GM12878 (cell line): ENCODE measurements around the gene ATG9B. TPM values are rescaled to one million over a fixed set of nuclear protein-coding genes. Genes with fewer than 3 reads are reported as not detected.

Experiments used
- ATAC-seq: fragments of 200-7000 bp; cut with Tn5 transposase; 3 replicates; pipeline ENCODE4 v1.9.1; 2020; ENCODE audit warnings: mild to moderate bottlenecking, moderate library complexity
- BruUV-seq: library from RNA; stranded (reverse); fragments of 400-500 nt; replicated peaks from 2 replicates; lab custom pipeline; 2021; lab: Mats Ljungman, UMichigan
- CTCF ChIA-PET: fragments of 300-600 bp; sonication (Branson Sonifier 250); formaldehyde crosslinking; extraction: SDS; loops from one replicate; lab custom pipeline; 2021; ENCODE audit warnings: inconsistent platforms; lab: Yijun Ruan, JAX
- POLR2A ChIA-PET: fragments of 350-600 bp; formaldehyde crosslinking; extraction: SDS; loops from one replicate; lab custom pipeline; 2021; ENCODE audit warnings: inconsistent platforms; lab: Charles Lee
- RAD21 ChIA-PET: fragments of 300-600 bp; sonication (Branson Sonifier 250); formaldehyde crosslinking; loops from one replicate; lab custom pipeline; 2023; ENCODE audit warnings: antibody characterized with exemption; ENCODE audit not compliant: unreplicated experiment; lab: Charles Lee
- SMC1A ChIA-PET: fragments of 300-600 bp; sonication (Branson Sonifier 250); formaldehyde crosslinking; loops from one replicate; lab custom pipeline; 2023; ENCODE audit not compliant: unreplicated experiment, uncharacterized antibody; lab: Charles Lee
- DNase-seq: peaks from one replicate; pipeline ENCODE4 v3.0.0-alpha.2; 2011; ENCODE audit warnings: low read depth, low spot score
- FAIRE-seq: peaks from 3 replicates; lab custom pipeline; 2011; peaks lifted over from hg19 to GRCh38; lab: Jason Lieb, UNC
- H2AFZ ChIP-seq: 2 replicates; pipeline ENCODE4 v1.6.0; 2011; ENCODE audit warnings: low read depth, low read length, control low read depth; ENCODE audit not compliant: control insufficient read depth
- H3K27ac ChIP-seq: 2 replicates; pipeline ENCODE4 v1.5.1; 2011; ENCODE audit warnings: control low read depth; ENCODE audit not compliant: control insufficient read depth, insufficient read depth
- H3K27me3 ChIP-seq, 2 experiments: replicated peaks in 1 of 2; 2 replicates each; pipeline versions ENCODE4 v1.6.0 to v1.6.1; 2011; ENCODE audit warnings: low read length in 1 of 2; ENCODE audit not compliant: control insufficient read depth in 2 of 2, insufficient read depth in 2 of 2
- H3K36me3 ChIP-seq, 2 experiments: 2 replicates each; pipeline ENCODE4 v1.5.1; 2011; ENCODE audit warnings: low read length in 1 of 2; ENCODE audit not compliant: control insufficient read depth in 2 of 2, insufficient read depth in 2 of 2
- H3K4me1 ChIP-seq: 2 replicates; pipeline ENCODE4 v1.6.1; 2011; ENCODE audit warnings: mild to moderate bottlenecking, low read length, moderate library complexity, mixed read lengths; ENCODE audit not compliant: control insufficient read depth, insufficient read depth
- H3K4me2 ChIP-seq: 2 replicates; pipeline ENCODE4 v1.6.0; 2011; ENCODE audit warnings: control low read depth; ENCODE audit not compliant: control insufficient read depth, insufficient read depth
- H3K4me3 ChIP-seq: fragments of 200-600 bp; sonication (generic); 2 replicates; pipeline ENCODE4 v1.5.1; 2016
- H3K79me2 ChIP-seq: 2 replicates; pipeline ENCODE4 v1.6.0; 2011; ENCODE audit warnings: low read length; ENCODE audit not compliant: control insufficient read depth, insufficient read depth
- H3K9ac ChIP-seq: 2 replicates; pipeline ENCODE4 v1.8.0; 2011; ENCODE audit warnings: low read length, control low read depth, mixed read lengths; ENCODE audit not compliant: control insufficient read depth, insufficient read depth
- H3K9me3 ChIP-seq: replicated peaks from 3 replicates; pipeline ENCODE4 v1.5.1; 2011; ENCODE audit warnings: mild to moderate bottlenecking, low read length; ENCODE audit not compliant: control insufficient read depth, insufficient read depth
- H4K20me1 ChIP-seq: 2 replicates; pipeline ENCODE4 v1.6.0; 2011; ENCODE audit not compliant: control insufficient read depth, insufficient read depth
- BHLHE40 ChIP-seq, 2 experiments: fragments of 450-650 bp in 1 of 2; IDR thresholded peaks; 2 replicates each; pipeline ENCODE4 v1.6.1; 2011 to 2017; ENCODE audit warnings: low read depth in 2 of 2, borderline replicate concordance in 1 of 2, improper control_type of control experiment in 1 of 2, low read length in 1 of 2, mild to moderate bottlenecking in 1 of 2
- CHD2 ChIP-seq: IDR thresholded peaks from 2 replicates; pipeline ENCODE4 v1.6.1; 2011; ENCODE audit warnings: low read depth, low read length, improper control_type of control experiment, borderline replicate concordance
- CTCF ChIP-seq, 3 experiments: IDR thresholded peaks in 2 of 3; conservative IDR thresholded peaks in 1 of 3; 2 replicates each; pipeline ENCODE4 v1.5.1; 2011; ENCODE audit warnings: low read depth in 3 of 3, low read length in 3 of 3, mild to moderate bottlenecking in 3 of 3, control low read depth in 2 of 3, moderate library complexity in 2 of 3, inconsistent platforms in 1 of 3, mixed read lengths in 1 of 3; ENCODE audit not compliant: control insufficient read depth in 2 of 3, insufficient read depth in 1 of 3; ENCODE audit errors: extremely low read depth in 1 of 3
- E2F4 ChIP-seq: IDR thresholded peaks from 2 replicates; pipeline ENCODE4 v1.6.1; 2012; ENCODE audit warnings: low read depth, low read length, improper control_type of control experiment
- GATAD2B ChIP-seq: fragments of 450-650 bp; conservative IDR thresholded peaks from 2 replicates; pipeline ENCODE4 v1.6.1; 2017; ENCODE audit warnings: low read depth, mild to moderate bottlenecking, moderate library complexity
- IKZF1 ChIP-seq: fragments of 450-650 bp; conservative IDR thresholded peaks from 2 replicates; pipeline ENCODE4 v1.6.1; 2017; ENCODE audit warnings: antibody characterized with exemption, mild to moderate bottlenecking
- PAX5 ChIP-seq: IDR thresholded peaks from 2 replicates; pipeline ENCODE4 v1.6.1; 2011; ENCODE audit warnings: low read depth, low read length, borderline replicate concordance
- WGBS: methylation state at CpG from one replicate; pipeline ENCODE4 v1.1.6; 2016; ENCODE audit warnings: low lambda C conversion rate; ENCODE audit not compliant: insufficient replicate concordance, insufficient coverage; ENCODE audit errors: missing lambda C conversion rate; 5-methylcytosine and 5-hydroxymethylcytosine counted together
- in situ Hi-C: fragments of 300-500 bp; cut with MboI; formaldehyde crosslinking; loops from 9 replicates; pipeline ENCODE4 v1.14.3; 2018; ENCODE audit warnings: mixed read lengths
- intact Hi-C: fragments of 100-400 bp; cut with micrococcal nuclease; formaldehyde crosslinking; loops from one replicate; pipeline ENCODE4 v1.14.2; 2022; ENCODE audit not compliant: unreplicated experiment
- polyA plus RNA-seq, 11 experiments: library from polyadenylated mRNA; depleted of rRNA in 4 of 11; unstranded in 6 of 11; stranded (reverse) in 5 of 11; fragments of >200 nt; fragmentation: Nextera tagmentation in 4 of 11; fragmentation: Illumina TruSeq in 1 of 11; extraction: Ambion mirVana in 4 of 11; extraction: Trizol in 1 of 11; gene quantifications; 1 replicate in 1 of 11; 2 replicates in 10 of 11; pipeline versions ENCODE4 v1.2.1 to v1.2.3, GENCODE V29; 2011 to 2016; ENCODE audit warnings: inconsistent platforms in 2 of 11, missing spikeins in 2 of 11, low read depth in 1 of 11
- total RNA-seq, 4 experiments: library from RNA; depleted of rRNA in 3 of 4; stranded (reverse); fragments of >200 nt in 3 of 4; fragmentation: Illumina TruSeq in 1 of 4; extraction: Trizol in 1 of 4; gene quantifications; 2 replicates each; pipeline versions ENCODE4 v1.2.1 to v1.2.3, GENCODE V29; 2013 to 2021

The ATG9B gene
- total and polyA plus RNA-seq, 10 of the 15 experiments (the other 5 are each of a cell fraction or from before 2014, with no cell fraction given), result 0.01 to 0.83 (median 0.12) TPM; not detected in 2

GRCh38 chr7:151060416-151061212 lies 36.3 kb upstream of the ATG9B start:
- no peak overlapping the region for H2AFZ ChIP-seq
- TSS peak; percentile 57 for BruUV-seq
- DNase-seq (no peak), ATAC-seq (peak; percentile 3; the same call in 2 of the 3 replicates), FAIRE-seq (no peak)
- no peaks in the 10 kb centered on the region for H4K20me1 ChIP-seq
- peaks cover 21% of the 10 kb centered on the region for H3K79me2 ChIP-seq
- H3K27me3 ChIP-seq, result no peaks in the 10 kb centered on the region
- ChIA-PET SMC1A (interaction anchor here (0.7 kb wide), 1 partner anchor 24 kb away, joined by 3 read pairs; no protein-coding TSS in a partner anchor), CTCF (interaction anchor here (0.6 to 1.8 kb wide), 9 partner anchors 17 to 274 kb away, joined by 3 to 8 read pairs (median 4); no protein-coding TSS in a partner anchor), RAD21 (interaction anchor here (0.6 to 1.4 kb wide), 3 partner anchors 29 to 50 kb away, joined by 3 to 4 read pairs (median 3); no protein-coding TSS in a partner anchor), POLR2A (interaction anchor here (0.7 kb wide), 1 partner anchor 25 kb away, joined by 3 read pairs; no protein-coding TSS in a partner anchor)
- in situ Hi-C loops, result no loop called here
- intact Hi-C loops, result no loop called here
- no peaks in the 10 kb centered on the region for H3K9me3 ChIP-seq
- peaks cover 24% of the 10 kb centered on the region for H3K4me1 ChIP-seq
- TF ChIP-seq CTCF (IDR thresholded peaks at IDR 0.05 in 2 of 3, conservative IDR thresholded peaks at IDR 0.05 in 1 of 3; ENCODE audit: control insufficient read depth in 2 of 3, extremely low read depth in 1 of 3, insufficient read depth in 1 of 3, low read depth in 3 of 3, low read length in 3 of 3) (peak in 1 of 3 experiments; percentile 6; a peak in 1 of 6 replicates), CHD2 (peak; percentile 53; the same call in 1 of the 2 replicates), GATAD2B (0 out of 2 replicates have a peak, but pooled peaks have one; percentile 22), E2F4 (no peak), PAX5 (no peak), IKZF1 (peak; percentile 19; the same call in 1 of the 2 replicates), BHLHE40 (IDR thresholded peaks at IDR 0.05; ENCODE audit: borderline replicate concordance in 1 of 2, low read depth in 2 of 2, low read length in 1 of 2) (peak in 1 of 2 experiments; percentile 18; a peak in 1 of 4 replicates)
- H3K36me3 ChIP-seq, result peaks cover 0 to 3% of the 10 kb centered on the region in 2 experiments; a peak in 3 of 4 replicates
- WGBS, result 18% methylated on average over 20 of the region's 21 CpGs
- peak overlapping the region; percentile 86 for H3K9ac ChIP-seq
- H3K4me2 ChIP-seq, result peak overlapping the region; percentile 96
- H3K4me3 ChIP-seq, result peak overlapping the region; percentile 99
- peak overlapping the region; percentile 52 for H3K27ac ChIP-seq
